GM12878 (cell line): Measurements from ENCODE around the gene NAA60. TPM values are rescaled to one million over a fixed set of nuclear protein-coding genes. Genes with fewer than 3 reads are reported as not detected.
A peak's percentile ranks its signal among the peaks of the same experiment; 100 is the strongest.

Experiments used
- ETV6 ChIP-seq, 2 experiments: fragments of 450-650 bp in 1 of 2; IDR thresholded peaks in 1 of 2; conservative IDR thresholded peaks in 1 of 2; 2 replicates each; pipeline ENCODE4 v1.6.1; 2014; ENCODE audit warnings: antibody characterized with exemption in 1 of 2, borderline replicate concordance in 1 of 2, low read depth in 1 of 2, mild to moderate bottlenecking in 1 of 2, moderate library complexity in 1 of 2
- HCFC1 ChIP-seq: fragments of 150-350 bp; IDR thresholded peaks from 2 replicates; pipeline ENCODE4 v1.6.1; 2014; ENCODE audit warnings: low read length
- IKZF1 ChIP-seq: fragments of 450-650 bp; conservative IDR thresholded peaks from 2 replicates; pipeline ENCODE4 v1.6.1; 2017; ENCODE audit warnings: antibody characterized with exemption, mild to moderate bottlenecking
- PKNOX1 ChIP-seq: fragments of 450-650 bp; IDR thresholded peaks from 2 replicates; pipeline ENCODE4 v1.6.1; 2016; ENCODE audit warnings: mild to moderate bottlenecking
- SMAD5 ChIP-seq: IDR thresholded peaks from 2 replicates; pipeline ENCODE4 v1.6.1; 2016; ENCODE audit warnings: antibody characterized with exemption, low read depth
- ZNF217 ChIP-seq: fragments of 450-650 bp; IDR thresholded peaks from 2 replicates; pipeline ENCODE4 v1.6.1; 2017; ENCODE audit warnings: antibody characterized with exemption, mild to moderate bottlenecking
- ZNF687 ChIP-seq: fragments of 450-650 bp; IDR thresholded peaks from 2 replicates; pipeline ENCODE4 v1.6.1; 2017; ENCODE audit warnings: mild to moderate bottlenecking, moderate library complexity
- polyA plus RNA-seq, 11 experiments: library from polyadenylated mRNA; depleted of rRNA in 4 of 11; unstranded in 6 of 11; stranded (reverse) in 5 of 11; fragments of >200 nt; fragmentation: Nextera tagmentation in 4 of 11; fragmentation: Illumina TruSeq in 1 of 11; extraction: Ambion mirVana in 4 of 11; extraction: Trizol in 1 of 11; gene quantifications; 1 replicate in 1 of 11; 2 replicates in 10 of 11; pipeline versions ENCODE4 v1.2.1 to v1.2.3, GENCODE V29; 2011 to 2016; ENCODE audit warnings: inconsistent platforms in 2 of 11, missing spikeins in 2 of 11, low read depth in 1 of 11
- total RNA-seq, 4 experiments: library from RNA; depleted of rRNA in 3 of 4; stranded (reverse); fragments of >200 nt in 3 of 4; fragmentation: Illumina TruSeq in 1 of 4; extraction: Trizol in 1 of 4; gene quantifications; 2 replicates each; pipeline versions ENCODE4 v1.2.1 to v1.2.3, GENCODE V29; 2013 to 2021

NAA60 gene
- total and polyA plus RNA-seq, 10 of the 15 experiments (the other 5 are each of a cell fraction or from before 2014, with no cell fraction given), result 6.2 to 43.1 (median 34.6) TPM

GRCh38 chr16:3443108-3444031 lies at the start of gene NAA60, which contains the start of gene ZNF597 (continued):
- peak; percentile 33; the same call in 1 of the 2 replicates for TF ChIP-seq IKZF1
- TF ChIP-seq PKNOX1, result no peak
- no peak for TF ChIP-seq ZNF217
- TF ChIP-seq ZNF687, result no peak
- peak; percentile 57; the same call in 1 of the 2 replicates for TF ChIP-seq SMAD5
- 0 out of 4 replicates have a peak, but pooled peaks of 1 of the 2 experiments have one; percentile 50 for TF ChIP-seq ETV6 (conservative IDR thresholded peaks at IDR 0.05 in 1 of 2, IDR thresholded peaks at IDR 0.05 in 1 of 2; ENCODE audit: borderline replicate concordance in 1 of 2, low read depth in 1 of 2)
- TF ChIP-seq HCFC1, result no peak; the same call in 1 of the 2 replicates
